Upper lobe of right lung (tissue), 1 donor: ENCODE data around the gene PHF13. TPM values are rescaled to one million over a fixed set of nuclear protein-coding genes. Genes with fewer than 3 reads are reported as not detected.

Experiments used
- ATAC-seq: fragments of 200-7000 bp; cut with Tn5 transposase; one replicate; pipeline ENCODE4 v1.9.1; 2020; ENCODE audit warnings: mild to moderate bottlenecking, moderate library complexity
- DNase-seq: peaks from one replicate; pipeline ENCODE4 v3.0.0-alpha.2; 2020
- H3K27ac ChIP-seq: fragments of 200-600 bp; one replicate; pipeline ENCODE4 v1.8.0; 2022
- H3K27me3 ChIP-seq: fragments of 200-600 bp; one replicate; pipeline ENCODE4 v1.8.0; 2022; ENCODE audit warnings: mild to moderate bottlenecking
- H3K36me3 ChIP-seq: fragments of 200-600 bp; one replicate; pipeline ENCODE4 v1.8.0; 2022
- H3K4me1 ChIP-seq: fragments of 200-600 bp; one replicate; pipeline ENCODE4 v1.8.0; 2022
- H3K4me3 ChIP-seq: fragments of 200-600 bp; one replicate; pipeline ENCODE4 v1.8.0; 2022; ENCODE audit warnings: mild to moderate bottlenecking
- H3K9me3 ChIP-seq: fragments of 200-600 bp; one replicate; pipeline ENCODE4 v1.8.0; 2022
- CTCF ChIP-seq: fragments of 200-600 bp; IDR thresholded peaks from one replicate; pipeline ENCODE4 v1.8.0; 2022; ENCODE audit warnings: antibody characterized with exemption
- intact Hi-C: fragments of 100-400 bp; cut with DNase I; formaldehyde crosslinking; loops from one replicate; pipeline ENCODE4 v1.11.0; 2022
- total RNA-seq: library from RNA; stranded (reverse); fragmentation: NEBNext Ultra II Directional; extraction: Animal tissue kit (Norgen Biotek cat#: 25700); gene quantifications from one replicate; pipeline ENCODE4 v1.2.1, GENCODE V29; 2021
- donor health status: DM: no; HTN: yes; CAD: no; lungs with severe emphysema.

PHF13 gene
- total RNA-seq, 1 donor from 2014 or later, result 10.8 TPM

GRCh38 chr1:6645018-6645417 is 31.5 kb downstream of the PHF13 start:
- no peak for ATAC-seq
- Histone ChIP-seq H3K4me3 (no peak overlapping the region), H3K27me3 (no peaks in the 10 kb centered on the region), H3K36me3 (peaks cover 47% of the 10 kb centered on the region), H3K9me3 (no peaks in the 10 kb centered on the region), H3K4me1 (no peaks in the 10 kb centered on the region), H3K27ac (no peak overlapping the region)
- intact Hi-C loops, result loop anchor here (10.0 kb wide), 1 partner anchor 160 kb away; no protein-coding TSS in a partner anchor
- no peak for DNase-seq
- no peak for TF ChIP-seq CTCF

- peaks cover 35% of the 10 kb centered on the region for H3K36me3 ChIP-seq
- intact Hi-C loops, result loop anchor here (10.0 kb wide), 1 partner anchor 162 kb away; no protein-coding TSS in a partner anchor
- H3K9me3 ChIP-seq, result no peaks in the 10 kb centered on the region
- DNase-seq (no peak), ATAC-seq (peak; percentile 75)
- no peak overlapping the region for H3K27ac ChIP-seq
- no peaks in the 10 kb centered on the region for H3K4me1 ChIP-seq
- H3K4me3 ChIP-seq, result no peak overlapping the region
- no peaks in the 10 kb centered on the region for H3K27me3 ChIP-seq
- peak; percentile 54 for TF ChIP-seq CTCF
Measured at GRCh38 chr1:6646499-6647148, 33.1 kb downstream of the PHF13 start.

GRCh38 chr1:6648556-6648955 is 35.0 kb downstream of the PHF13 start:
- no peak overlapping the region for H3K27ac ChIP-seq
- ATAC-seq (no peak), DNase-seq (no peak)
- H3K9me3 ChIP-seq, result no peaks in the 10 kb centered on the region
- H3K27me3 ChIP-seq, result no peaks in the 10 kb centered on the region
- intact Hi-C loops, result loop anchor here (10.0 kb wide), 1 partner anchor 164 kb away; no protein-coding TSS in a partner anchor
- H3K4me1 ChIP-seq, result no peaks in the 10 kb centered on the region
- no peak overlapping the region for H3K4me3 ChIP-seq
- TF ChIP-seq CTCF, result no peak
- H3K36me3 ChIP-seq, result peaks cover 36% of the 10 kb centered on the region

- H3K27ac ChIP-seq, result no peak overlapping the region
- H3K4me3 ChIP-seq, result no peak overlapping the region
- H3K36me3 ChIP-seq, result peaks cover 33% of the 10 kb centered on the region
- H3K9me3 ChIP-seq, result no peaks in the 10 kb centered on the region
- no peak for ATAC-seq
- no peaks in the 10 kb centered on the region for H3K4me1 ChIP-seq
- intact Hi-C loops, result no loop called here
- no peaks in the 10 kb centered on the region for H3K27me3 ChIP-seq
- no peak for DNase-seq
- no peak for TF ChIP-seq CTCF
Measured at GRCh38 chr1:6651909-6652308, 38.4 kb downstream of the PHF13 start.

- DNase-seq (no peak), ATAC-seq (no peak)
- Histone ChIP-seq H3K36me3 (peaks cover 33% of the 10 kb centered on the region), H3K27ac (no peak overlapping the region), H3K9me3 (no peaks in the 10 kb centered on the region), H3K4me1 (no peaks in the 10 kb centered on the region), H3K27me3 (no peaks in the 10 kb centered on the region), H3K4me3 (no peak overlapping the region)
- TF ChIP-seq CTCF, result no peak
- intact Hi-C loops, result no loop called here
Measured at GRCh38 chr1:6652986-6653385, 39.5 kb downstream of the PHF13 start.
